Measurements from ENCODE around the gene TRAF4.
"Not testable (repeated sequence)": the region's sequence is repeated elsewhere in the genome, so short reads cannot be mapped to it uniquely, and the experiment has no call there.

Gene TRAF4

DNA sequence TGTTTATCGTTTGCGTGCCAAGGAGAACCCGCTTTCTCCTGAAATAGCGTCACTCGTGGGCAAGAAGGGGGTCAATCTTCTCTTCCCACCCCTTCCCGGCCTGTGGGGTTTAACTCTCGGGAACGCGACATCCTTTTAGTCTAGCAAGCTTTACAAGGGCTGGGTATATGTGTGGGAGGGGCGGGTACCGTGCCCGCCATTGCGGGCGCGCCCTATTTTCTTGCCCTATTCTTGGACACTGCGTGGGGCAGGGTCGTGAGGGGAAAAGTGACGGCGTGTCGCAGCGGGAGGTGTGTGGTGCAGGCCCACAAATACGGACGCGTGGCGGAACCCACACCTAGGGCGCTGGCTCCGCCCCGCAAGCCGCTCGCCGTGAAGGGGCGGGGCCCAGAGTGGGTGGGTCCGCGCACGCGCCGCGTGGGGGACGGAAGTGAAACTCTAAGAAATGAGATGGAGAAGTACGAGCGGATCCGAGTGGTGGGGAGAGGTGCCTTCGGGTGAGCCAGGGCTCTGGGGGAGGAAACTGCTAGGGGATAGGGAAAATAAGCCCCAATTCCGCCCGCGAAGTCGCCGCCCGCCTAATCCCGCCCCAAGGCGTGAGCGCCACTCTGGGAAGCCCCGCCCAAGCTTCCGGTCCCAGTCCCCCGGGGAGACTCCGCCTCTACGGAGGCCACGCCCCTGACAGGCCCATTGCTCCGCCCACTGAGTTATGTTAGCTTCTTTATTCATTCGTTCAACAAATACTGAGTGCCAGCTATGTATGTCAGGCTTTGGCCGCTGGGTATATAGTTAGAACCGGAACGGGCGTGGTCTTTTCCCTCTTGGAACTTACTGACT is 15.2 kb upstream of the TRAF4 start, which contains the start of gene NEK8:
Gene NEK8 (plus strand): TSS at position 425 of the 837 bp plus-strand sequence. CDS start 26 bp downstream, at position 451.
- DNase-seq (ENCODE audit: low spot score) (peak; percentile 93), FAIRE-seq (no peak)

DNA sequence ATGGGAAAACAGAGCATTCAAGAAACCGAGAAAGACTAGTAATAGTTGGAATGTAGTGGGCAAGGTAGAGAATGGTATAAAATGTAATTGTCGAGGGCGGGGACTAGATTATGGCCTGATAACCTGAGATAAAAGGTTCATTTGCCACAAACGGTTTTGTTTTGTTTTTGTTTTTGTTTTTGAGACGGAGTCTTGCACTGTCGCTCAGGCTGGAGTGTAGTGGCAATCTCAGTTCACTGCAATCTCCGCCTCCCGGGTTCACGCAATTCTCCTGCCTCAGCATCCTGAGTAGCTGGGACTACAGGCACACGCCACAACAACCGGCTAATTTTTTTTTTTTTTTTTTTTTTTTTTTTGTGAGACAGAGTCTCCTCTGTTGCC is 13.9 kb upstream of the TRAF4 start:
- FAIRE-seq (no peak), DNase-seq (ENCODE audit: low spot score) (no peak)

- DNase-seq (ENCODE audit: low spot score) (no peak), FAIRE-seq (no peak)
These were observed 10.5 kb upstream of the TRAF4 start for GRCh38 chr17:28733346-28733745.

DNA sequence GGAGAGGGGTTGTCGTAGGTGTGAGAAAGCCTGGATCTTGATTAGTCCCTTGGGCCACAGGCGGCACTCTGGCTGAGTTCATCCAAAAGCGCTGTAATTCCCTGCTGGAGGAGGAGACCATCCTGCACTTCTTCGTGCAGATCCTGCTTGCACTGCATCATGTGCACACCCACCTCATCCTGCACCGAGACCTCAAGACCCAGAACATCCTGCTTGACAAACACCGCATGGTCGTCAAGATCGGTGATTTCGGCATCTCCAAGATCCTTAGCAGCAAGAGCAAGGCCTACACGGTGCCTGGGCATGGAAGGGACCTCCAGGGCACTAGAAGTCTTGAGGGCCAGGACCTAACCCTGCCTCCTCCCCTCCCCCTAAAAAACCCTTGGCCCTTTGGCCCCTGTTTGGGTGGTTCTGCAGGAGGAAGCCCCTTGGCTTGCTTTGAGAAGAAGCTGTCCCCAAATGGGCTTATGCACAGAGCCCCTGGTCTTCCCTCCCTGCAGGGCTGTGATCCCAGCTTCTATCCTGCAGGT is 9.0 kb upstream of the TRAF4 start:
- FAIRE-seq (no peak), DNase-seq (ENCODE audit: low spot score) (no peak)

GRCh38 chr17:28735242-28735722 is 8.5 kb upstream of the TRAF4 start:
- no peak for FAIRE-seq
- DNase-seq (ENCODE audit: low spot score): no peak

DNA sequence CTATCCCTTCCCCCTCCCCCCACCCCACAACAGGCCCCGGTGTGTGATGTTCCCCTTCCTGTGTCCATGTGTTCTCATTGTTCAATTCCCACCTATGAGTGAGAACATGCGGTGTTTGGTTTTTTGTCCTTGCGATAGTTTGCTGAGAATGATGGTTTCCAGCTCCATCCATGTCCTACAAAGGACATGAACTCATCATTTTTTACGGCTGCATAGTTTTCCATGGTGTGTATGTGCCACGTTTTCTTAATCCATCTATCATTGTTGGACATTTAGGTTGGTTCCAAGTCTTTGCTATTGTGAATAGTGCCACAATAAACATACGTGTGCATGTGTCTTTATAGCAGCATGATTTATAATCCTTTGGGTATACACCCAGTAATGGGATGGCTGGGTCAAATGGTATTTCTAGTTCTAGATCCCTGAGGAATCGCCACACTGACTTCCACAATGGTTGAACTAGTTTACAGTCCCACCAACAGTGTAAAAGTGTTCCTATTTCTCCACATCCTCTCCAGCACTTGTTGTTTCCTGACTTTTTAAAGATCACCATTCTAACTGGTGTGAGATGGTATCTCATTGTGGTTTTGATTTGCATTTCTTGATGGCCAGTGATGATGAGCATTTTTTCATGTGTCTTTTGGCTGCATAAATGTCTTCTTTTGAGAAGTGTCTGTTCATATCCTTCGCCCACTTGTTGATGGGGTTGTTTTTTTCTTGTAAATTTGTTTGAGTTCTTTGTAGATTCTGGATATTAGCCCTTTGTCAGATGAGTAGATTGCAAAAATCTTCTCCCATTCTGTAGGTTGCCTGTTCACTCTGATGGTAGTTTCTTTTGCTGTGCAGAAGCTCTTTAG is 7.7 kb upstream of the TRAF4 start:
- not testable (repeated sequence) for FAIRE-seq; DNase-seq (ENCODE audit: low spot score)

DNA sequence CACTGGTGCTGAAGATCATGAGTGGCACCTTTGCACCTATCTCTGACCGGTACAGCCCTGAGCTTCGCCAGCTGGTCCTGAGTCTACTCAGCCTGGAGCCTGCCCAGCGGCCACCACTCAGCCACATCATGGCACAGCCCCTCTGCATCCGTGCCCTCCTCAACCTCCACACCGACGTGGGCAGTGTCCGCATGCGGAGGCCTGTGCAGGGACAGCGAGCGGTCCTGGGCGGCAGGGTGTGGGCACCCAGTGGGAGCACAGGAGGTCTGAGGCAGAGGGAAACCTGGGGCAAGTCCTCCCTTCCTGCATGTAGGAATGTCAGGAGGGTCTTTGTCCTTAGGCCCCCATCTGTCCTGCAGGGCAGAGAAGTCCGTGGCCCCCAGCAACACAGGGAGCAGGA is 6.5 kb upstream of the TRAF4 start:
- DNase-seq (ENCODE audit: low spot score) (no peak), FAIRE-seq (no peak)

DNA sequence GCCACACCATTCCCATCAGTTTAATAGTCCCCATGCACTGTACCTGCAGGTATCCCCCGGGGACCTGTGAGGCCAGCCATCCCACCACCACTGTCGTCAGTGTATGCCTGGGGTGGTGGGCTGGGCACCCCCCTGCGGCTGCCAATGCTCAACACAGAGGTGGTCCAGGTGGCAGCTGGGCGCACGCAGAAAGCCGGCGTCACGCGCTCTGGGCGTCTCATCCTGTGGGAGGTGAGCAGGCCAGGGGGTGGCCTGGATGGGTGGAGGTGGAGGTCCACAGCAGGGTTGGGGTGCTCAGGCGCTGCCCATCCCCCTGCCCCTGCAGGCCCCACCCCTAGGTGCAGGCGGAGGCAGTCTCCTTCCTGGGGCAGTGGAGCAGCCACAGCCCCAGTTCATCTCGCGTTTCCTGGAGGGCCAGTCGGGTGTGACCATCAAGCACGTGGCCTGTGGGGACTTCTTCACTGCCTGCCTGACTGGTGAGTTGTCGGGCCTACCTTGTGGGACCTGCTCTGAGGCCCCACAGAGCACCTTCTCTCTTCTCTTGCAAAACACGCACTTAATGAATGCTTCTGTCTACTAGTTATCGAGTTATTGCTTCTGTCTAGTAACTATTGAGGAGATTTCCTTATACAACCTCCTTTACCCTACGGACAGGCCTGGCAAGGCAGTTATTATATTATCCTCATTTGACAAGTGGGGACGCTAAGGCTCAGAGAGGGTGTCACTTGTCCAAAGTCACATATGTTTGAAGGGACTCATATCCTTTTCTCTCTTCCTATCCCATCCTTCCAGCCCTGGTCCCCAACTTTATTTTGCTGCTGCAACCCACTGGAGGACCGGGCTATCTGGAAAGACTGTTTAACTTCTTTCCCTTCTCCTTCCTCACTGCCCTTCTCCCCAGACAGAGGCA is 5.8 kb upstream of the TRAF4 start:
- DNase-seq (ENCODE audit: low spot score) (no peak), FAIRE-seq (no peak)

GRCh38 chr17:28738680-28739384 is 5.0 kb upstream of the TRAF4 start:
- FAIRE-seq: no peak
- DNase-seq (ENCODE audit: low spot score): no peak

GRCh38 chr17:28740406-28741357 is 3.1 kb upstream of the TRAF4 start:
- FAIRE-seq (no peak), DNase-seq (ENCODE audit: low spot score) (no peak)

DNA sequence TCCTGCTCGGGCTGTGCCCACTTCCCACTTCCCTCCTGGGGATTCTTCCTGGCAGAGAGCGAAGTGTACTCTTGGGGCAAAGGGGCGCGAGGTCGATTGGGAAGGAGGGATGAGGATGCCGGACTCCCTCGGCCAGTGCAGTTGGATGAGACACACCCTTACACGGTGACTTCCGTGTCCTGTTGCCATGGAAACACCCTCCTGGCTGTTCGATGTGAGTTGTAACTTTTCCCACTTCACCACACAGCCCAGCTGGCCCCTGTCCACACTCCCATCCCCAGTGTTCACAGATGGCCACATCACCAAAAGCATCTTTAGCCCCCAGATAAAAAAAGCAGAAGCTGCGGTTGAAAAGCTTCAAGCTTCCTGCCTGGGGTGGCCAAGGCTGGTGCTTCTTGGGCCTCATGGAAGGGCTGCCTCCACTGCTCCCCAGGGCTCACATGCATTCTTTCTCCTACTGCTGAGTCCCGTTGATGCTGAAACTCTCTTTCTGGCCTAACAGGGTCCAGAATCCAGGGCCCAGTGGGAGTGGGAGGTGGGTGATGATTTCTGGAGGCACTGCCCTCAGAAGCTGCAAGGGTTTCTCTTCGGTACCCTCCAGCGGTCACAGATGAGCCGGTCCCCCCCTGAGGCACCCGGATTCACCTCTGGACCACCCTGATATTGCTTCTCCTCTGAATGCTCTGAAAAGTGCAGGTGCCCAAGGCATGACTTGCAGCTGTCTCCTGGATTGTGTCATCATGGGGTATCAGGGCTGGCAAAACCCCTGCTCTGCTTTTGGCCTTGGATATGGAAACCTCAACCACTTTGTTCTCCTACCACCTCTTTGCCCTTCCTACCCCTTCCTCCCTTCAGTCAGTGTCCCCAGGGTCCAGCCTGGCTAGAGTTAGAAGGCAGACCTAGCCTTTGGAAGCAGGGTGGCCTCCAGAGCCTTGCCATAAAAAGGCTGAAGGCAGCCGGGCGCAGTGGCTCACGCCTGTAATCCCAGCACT is 2.2 kb upstream of the TRAF4 start:
- no peak for DNase-seq (ENCODE audit: low spot score)
- FAIRE-seq: no peak

- peak; percentile 75 for DNase-seq (ENCODE audit: low spot score)
- no peak for FAIRE-seq
These were observed 527 bp downstream of the TRAF4 start for GRCh38 chr17:28744104-28744971.

DNA sequence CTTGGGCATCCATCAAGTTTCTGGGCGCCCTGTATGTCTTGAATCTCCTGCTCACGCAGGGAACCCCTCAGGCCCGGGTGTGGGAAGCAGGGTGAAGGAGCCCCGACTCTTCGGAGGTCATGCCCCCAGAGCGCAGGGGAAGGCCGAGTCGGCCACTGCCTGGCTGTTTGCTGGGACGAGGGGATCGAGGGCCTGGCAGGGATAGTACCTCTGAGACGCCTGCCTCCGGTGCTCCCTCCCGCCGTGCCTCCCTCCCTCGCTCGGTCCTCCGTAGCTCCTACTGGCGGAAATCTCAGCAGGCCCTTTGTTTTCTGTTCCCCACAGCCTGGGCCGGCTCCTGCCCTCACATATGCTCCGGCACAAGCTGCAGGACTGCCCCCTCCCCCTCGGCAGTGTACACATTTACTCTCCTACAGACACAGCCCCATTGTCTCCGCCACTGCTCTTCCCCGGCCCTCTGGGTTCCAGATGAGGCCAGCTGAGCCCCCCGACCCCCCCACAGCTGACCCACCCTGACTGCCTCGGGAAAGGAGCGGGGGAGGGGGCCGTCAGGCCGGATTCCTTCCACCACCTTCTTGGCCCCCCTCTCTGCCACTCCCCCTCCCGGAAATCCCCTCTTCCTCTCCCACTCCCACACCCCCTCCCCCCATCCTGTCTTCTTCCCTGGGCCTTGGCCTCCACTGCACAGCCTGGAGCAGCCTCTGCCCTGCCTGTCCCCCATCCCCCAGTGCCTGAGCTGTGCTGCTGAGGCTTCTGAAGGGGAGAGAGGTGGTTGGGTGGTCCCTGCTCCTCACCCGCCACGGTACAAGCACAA is 1.4 kb downstream of the TRAF4 start:
- no peak for FAIRE-seq

DNA sequence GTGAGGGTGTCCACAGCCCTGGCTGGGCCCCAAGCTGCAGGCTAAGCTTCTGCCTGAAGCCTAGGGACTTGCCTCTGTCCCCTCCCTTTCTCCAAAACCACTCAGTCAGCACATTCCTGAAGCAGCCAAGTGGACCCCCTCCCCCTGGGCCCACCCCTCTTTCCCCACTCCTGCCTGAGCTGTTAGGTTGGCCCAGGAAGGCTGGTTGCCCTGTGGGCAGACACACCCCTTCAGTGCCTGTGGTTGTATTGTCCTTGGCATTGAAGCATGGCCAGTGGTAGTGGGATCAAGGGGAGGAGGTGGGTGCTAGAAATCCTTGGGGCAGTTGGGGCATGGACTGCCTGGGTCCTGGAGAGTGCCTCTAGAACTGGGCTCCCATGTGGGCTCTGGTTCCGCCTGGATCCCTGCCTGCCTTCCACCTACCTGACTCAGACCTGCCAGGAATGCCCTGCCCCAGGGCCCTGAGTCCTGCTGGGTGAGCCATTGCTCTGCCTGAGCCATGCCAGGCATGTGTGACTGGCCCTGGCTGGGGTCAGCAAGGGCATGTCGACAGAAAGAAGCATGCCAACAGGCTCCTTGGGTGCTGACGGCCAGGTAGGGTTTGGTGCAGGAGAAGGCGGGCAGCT is 2.1 kb downstream of the TRAF4 start:
- DNase-seq (ENCODE audit: low spot score) (no peak), FAIRE-seq (no peak)

More for the DNA sequence above, 1.4 kb downstream of the TRAF4 start:
- DNase-seq (ENCODE audit: low spot score): peak; percentile 38

GRCh38 chr17:28746611-28747050 is 2.8 kb downstream of the TRAF4 start:
- DNase-seq (ENCODE audit: low spot score): no peak
- no peak for FAIRE-seq

Measured in urothelium cell line (cell line).